WTC11 (cell line): ENCODE results near the gene CDS1. TPM values are rescaled to one million over a fixed set of nuclear protein-coding genes. Genes with fewer than 3 reads are reported as not detected.

ENCODE experiments used
- ATAC-seq: fragments of 200-7000 bp; cut with Tn5 transposase; 2 replicates; pipeline ENCODE4 v1.10.0; 2021; ENCODE audit warnings: mild to moderate bottlenecking, moderate library complexity
- CTCF ChIA-PET: fragments of 300-600 bp; sonication (Branson Sonifier 250); formaldehyde crosslinking; loops from one replicate; lab custom pipeline; 2021; ENCODE audit warnings: antibody characterized with exemption; lab: Charles Lee
- POLR2A ChIA-PET: fragments of 350-600 bp; sonication (Branson Sonifier 250); formaldehyde crosslinking; loops from one replicate; lab custom pipeline; 2021; ENCODE audit warnings: antibody characterized with exemption; lab: Charles Lee
- DNase-seq: peaks from one replicate; pipeline ENCODE4 v3.0.0; 2021; ENCODE audit warnings: low spot score
- H3K27ac Mint-ChIP-seq: 2 replicates; pipeline ENCODE4 v1.8.0; 2021; ENCODE audit warnings: mixed read lengths
- H3K27me3 Mint-ChIP-seq: 2 replicates; pipeline ENCODE4 v1.8.0; 2021; ENCODE audit warnings: low read depth, mild to moderate bottlenecking, moderate library complexity, mixed read lengths
- H3K36me3 Mint-ChIP-seq: 2 replicates; pipeline ENCODE4 v1.8.0; 2021; ENCODE audit warnings: mixed read lengths
- H3K4me1 Mint-ChIP-seq: 2 replicates; pipeline ENCODE4 v1.8.0; 2022; ENCODE audit warnings: mixed read lengths
- H3K4me3 Mint-ChIP-seq: 2 replicates; pipeline ENCODE4 v1.8.0; 2021; ENCODE audit warnings: mild to moderate bottlenecking, moderate library complexity, mixed read lengths
- H3K9me3 Mint-ChIP-seq: 2 replicates; pipeline ENCODE4 v1.8.0; 2021; ENCODE audit warnings: mixed read lengths
- ATF1 ChIP-seq: sonication (generic); formaldehyde crosslinking; IDR thresholded peaks from 2 replicates; pipeline ENCODE4 v1.8.1; 2023; ENCODE audit warnings: mild to moderate bottlenecking, moderate library complexity, missing genetic modification reagents
- CBFB ChIP-seq: sonication (generic); formaldehyde crosslinking; IDR thresholded peaks from 2 replicates; pipeline ENCODE4 v1.8.1; 2022; ENCODE audit warnings: mild to moderate bottlenecking, low read depth, missing genetic modification reagents
- CDX4 ChIP-seq: fragments of 250-450 bp; sonication (Bioruptor Pico); IDR thresholded peaks from 2 replicates; pipeline ENCODE4 v1.9.0; 2021; ENCODE audit warnings: moderate library complexity, mild to moderate bottlenecking, inconsistent platforms, borderline replicate concordance
- CREM ChIP-seq: sonication (generic); formaldehyde crosslinking; IDR thresholded peaks from 2 replicates; pipeline ENCODE4 v1.8.1; 2022; ENCODE audit warnings: mild to moderate bottlenecking, missing genetic modification reagents, moderate library complexity
- CTCF ChIP-seq: fragments of 200-600 bp; IDR thresholded peaks from 2 replicates; pipeline ENCODE4 v1.8.0; 2022; ENCODE audit warnings: antibody characterized with exemption
- E2F5 ChIP-seq: sonication (generic); formaldehyde crosslinking; IDR thresholded peaks from 2 replicates; pipeline ENCODE4 v1.8.1; 2022; ENCODE audit warnings: mild to moderate bottlenecking, moderate library complexity, missing genetic modification reagents
- ERG ChIP-seq: fragments of 250-450 bp; sonication (Bioruptor Pico); IDR thresholded peaks from 2 replicates; pipeline ENCODE4 v1.8.0; 2021; ENCODE audit warnings: mild to moderate bottlenecking
- ESRRA ChIP-seq: sonication (generic); formaldehyde crosslinking; IDR thresholded peaks from 2 replicates; pipeline ENCODE4 v1.8.1; 2022; ENCODE audit warnings: mild to moderate bottlenecking, missing genetic modification reagents, borderline replicate concordance
- FOXK1 ChIP-seq: sonication (generic); formaldehyde crosslinking; IDR thresholded peaks from 2 replicates; pipeline ENCODE4 v1.8.0; 2022; ENCODE audit warnings: mild to moderate bottlenecking, moderate library complexity, missing genetic modification reagents
- GTF2I ChIP-seq: fragments of 250-450 bp; sonication (Bioruptor Pico); conservative IDR thresholded peaks from 2 replicates; pipeline ENCODE4 v1.4.0; 2021; ENCODE audit warnings: mild to moderate bottlenecking
- NFATC4 ChIP-seq: fragments of 250-450 bp; sonication (Bioruptor Pico); IDR thresholded peaks from 2 replicates; pipeline ENCODE4 v1.9.0; 2021; ENCODE audit warnings: mild to moderate bottlenecking
- RORB ChIP-seq: fragments of 250-450 bp; sonication (Bioruptor Pico); IDR thresholded peaks from 2 replicates; pipeline ENCODE4 v1.9.0; 2021; ENCODE audit warnings: mild to moderate bottlenecking
- SMAD4 ChIP-seq: sonication (generic); formaldehyde crosslinking; IDR thresholded peaks from 2 replicates; pipeline ENCODE4 v1.8.0; 2022; ENCODE audit warnings: mild to moderate bottlenecking, missing genetic modification reagents
- TCF7 ChIP-seq: sonication (generic); formaldehyde crosslinking; IDR thresholded peaks from 2 replicates; pipeline ENCODE4 v1.8.0; 2022; ENCODE audit warnings: mild to moderate bottlenecking, low read depth, missing genetic modification reagents, moderate library complexity
- TEAD4 ChIP-seq: sonication (generic); formaldehyde crosslinking; IDR thresholded peaks from 2 replicates; pipeline ENCODE4 v1.8.0; 2022; ENCODE audit warnings: mild to moderate bottlenecking, missing genetic modification reagents
- TP53 ChIP-seq: sonication (generic); formaldehyde crosslinking; IDR thresholded peaks from 2 replicates; pipeline ENCODE4 v1.8.1; 2023; ENCODE audit warnings: mild to moderate bottlenecking, missing genetic modification reagents
- ZBTB21 ChIP-seq: sonication (generic); formaldehyde crosslinking; IDR thresholded peaks from 2 replicates; pipeline ENCODE4 v1.8.1; 2023; ENCODE audit warnings: mild to moderate bottlenecking, missing genetic modification reagents, borderline replicate concordance
- ZNF121 ChIP-seq: sonication (generic); formaldehyde crosslinking; IDR thresholded peaks from 2 replicates; pipeline ENCODE4 v1.8.0; 2023; ENCODE audit warnings: missing genetic modification reagents
- ZNF219 ChIP-seq: sonication (generic); formaldehyde crosslinking; IDR thresholded peaks from 2 replicates; pipeline ENCODE4 v1.8.0; 2023; ENCODE audit warnings: missing genetic modification reagents, mild to moderate bottlenecking, borderline replicate concordance
- ZNF416 ChIP-seq: fragments of 250-450 bp; sonication (Bioruptor Pico); IDR thresholded peaks from 2 replicates; pipeline ENCODE4 v1.9.0; 2021; ENCODE audit warnings: mild to moderate bottlenecking, inconsistent platforms
- ZNF423 ChIP-seq: fragments of 250-450 bp; sonication (Bioruptor Pico); IDR thresholded peaks from 2 replicates; pipeline ENCODE4 v2.1.2; 2022; ENCODE audit warnings: mild to moderate bottlenecking, moderate library complexity
- ZSCAN18 ChIP-seq: fragments of 250-450 bp; sonication (Bioruptor Pico); IDR thresholded peaks from 2 replicates; pipeline ENCODE4 v2.1.2; 2022; ENCODE audit warnings: mild to moderate bottlenecking, moderate library complexity
- total RNA-seq: library from RNA; stranded (reverse); gene quantifications from 3 replicates; pipeline ENCODE4 v1.2.3, GENCODE V29; 2021
- TF ChIP-seq, protein P1 (sequence below): sonication (generic); formaldehyde crosslinking; IDR thresholded peaks from 2 replicates; pipeline ENCODE4 v1.8.0; 2022; ENCODE audit warnings: mild to moderate bottlenecking, missing genetic modification reagents
- TF ChIP-seq, protein P2 (sequence below): sonication (generic); formaldehyde crosslinking; IDR thresholded peaks from 2 replicates; pipeline ENCODE4 v1.8.1; 2023; ENCODE audit warnings: mild to moderate bottlenecking, missing genetic modification reagents, moderate library complexity

The CDS1 gene
- total RNA-seq, 1 experiment from 2014 or later = 18.3 TPM

GRCh38 chr4:84673475-84674240 lies 90.7 kb downstream of the CDS1 start:
- H3K4me1 Mint-ChIP-seq = no peaks in the 10 kb centered on the region
- TF ChIP-seq TCF7 = no peak
- TF ChIP-seq ZNF416 (CRISPR knock-in tag) = no peak
- no peak for TF ChIP-seq ESRRA (CRISPR knock-in tag)
- TF ChIP-seq FOXK1 (CRISPR knock-in tag) = no peak
- TF ChIP-seq ZNF423 = no peak
- TF ChIP-seq CBFB (CRISPR knock-in tag) = no peak
- no peak for TF ChIP-seq ZSCAN18 (CRISPR knock-in tag)
- no peak for TF ChIP-seq ZNF219 (CRISPR knock-in tag)
- TF ChIP-seq ZBTB21 (CRISPR knock-in tag) = no peak
- no peak for TF ChIP-seq E2F5 (CRISPR knock-in tag)
- TF ChIP-seq CREM (CRISPR knock-in tag) = no peak
- no peak for TF ChIP-seq TP53
- TF ChIP-seq, protein P1, sequence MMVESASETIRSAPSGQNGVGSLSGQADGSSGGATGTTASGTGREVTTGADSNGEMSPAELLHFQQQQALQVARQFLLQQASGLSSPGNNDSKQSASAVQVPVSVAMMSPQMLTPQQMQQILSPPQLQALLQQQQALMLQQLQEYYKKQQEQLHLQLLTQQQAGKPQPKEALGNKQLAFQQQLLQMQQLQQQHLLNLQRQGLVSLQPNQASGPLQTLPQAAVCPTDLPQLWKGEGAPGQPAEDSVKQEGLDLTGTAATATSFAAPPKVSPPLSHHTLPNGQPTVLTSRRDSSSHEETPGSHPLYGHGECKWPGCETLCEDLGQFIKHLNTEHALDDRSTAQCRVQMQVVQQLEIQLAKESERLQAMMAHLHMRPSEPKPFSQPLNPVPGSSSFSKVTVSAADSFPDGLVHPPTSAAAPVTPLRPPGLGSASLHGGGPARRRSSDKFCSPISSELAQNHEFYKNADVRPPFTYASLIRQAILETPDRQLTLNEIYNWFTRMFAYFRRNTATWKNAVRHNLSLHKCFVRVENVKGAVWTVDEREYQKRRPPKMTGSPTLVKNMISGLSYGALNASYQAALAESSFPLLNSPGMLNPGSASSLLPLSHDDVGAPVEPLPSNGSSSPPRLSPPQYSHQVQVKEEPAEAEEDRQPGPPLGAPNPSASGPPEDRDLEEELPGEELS (CRISPR knock-in tag) = no peak
- no peak for TF ChIP-seq ERG (CRISPR knock-in tag)
- TF ChIP-seq CTCF = no peak
- TF ChIP-seq CDX4 (CRISPR knock-in tag) = no peak
- no peaks in the 10 kb centered on the region for H3K27me3 Mint-ChIP-seq
- H3K9me3 Mint-ChIP-seq = no peaks in the 10 kb centered on the region
- DNase-seq (no peak), ATAC-seq (no peak)
- H3K36me3 Mint-ChIP-seq = peaks cover 40% of the 10 kb centered on the region
- H3K27ac Mint-ChIP-seq = no peak overlapping the region
- H3K4me3 Mint-ChIP-seq = no peak overlapping the region
- ChIA-PET POLR2A (no interaction called here), CTCF (no interaction called here)

DNA sequence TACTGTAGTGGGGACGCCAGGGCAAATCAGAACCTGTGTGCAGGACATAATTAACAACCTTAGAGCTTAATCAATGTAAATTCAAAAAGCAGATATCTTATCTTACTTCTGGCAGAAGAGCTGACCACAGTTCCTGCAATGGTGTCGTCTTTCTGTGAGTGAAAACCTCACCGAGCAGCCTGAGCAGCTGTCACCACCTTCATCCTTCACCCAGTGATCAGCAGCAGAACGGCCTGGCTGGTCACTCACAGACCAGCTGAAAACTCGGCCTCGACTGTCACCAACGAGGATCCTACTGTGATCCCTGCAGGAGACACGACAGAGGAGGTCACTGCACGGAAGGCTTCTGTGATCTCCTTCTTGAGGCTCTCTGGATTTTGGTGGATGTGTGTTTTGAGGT lies 94.2 kb downstream of the CDS1 start:
- Mint-ChIP-seq H3K4me3 (no peak overlapping the region), H3K36me3 (peaks cover 54% of the 10 kb centered on the region), H3K27me3 (no peaks in the 10 kb centered on the region), H3K9me3 (no peaks in the 10 kb centered on the region), H3K4me1 (peaks cover 7% of the 10 kb centered on the region), H3K27ac (no peak overlapping the region)
- ChIA-PET CTCF (no interaction called here), POLR2A (interaction anchor here (1.0 kb wide), 1 partner anchor 50 kb away, joined by 3 read pairs; no protein-coding TSS in a partner anchor)
- no peak for DNase-seq
- ATAC-seq = no peak
- TF ChIP-seq SMAD4 (CRISPR knock-in tag) (no peak), ATF1 (CRISPR knock-in tag) (no peak), NFATC4 (CRISPR knock-in tag) (no peak), ZNF121 (CRISPR knock-in tag) (no peak), ZNF219 (CRISPR knock-in tag) (no peak), TP53 (no peak), CTCF (no peak), TEAD4 (no peak), RORB (CRISPR knock-in tag) (no peak), ZNF423 (no peak), GTF2I (CRISPR knock-in tag) (no peak)
- TF ChIP-seq, protein P2, sequence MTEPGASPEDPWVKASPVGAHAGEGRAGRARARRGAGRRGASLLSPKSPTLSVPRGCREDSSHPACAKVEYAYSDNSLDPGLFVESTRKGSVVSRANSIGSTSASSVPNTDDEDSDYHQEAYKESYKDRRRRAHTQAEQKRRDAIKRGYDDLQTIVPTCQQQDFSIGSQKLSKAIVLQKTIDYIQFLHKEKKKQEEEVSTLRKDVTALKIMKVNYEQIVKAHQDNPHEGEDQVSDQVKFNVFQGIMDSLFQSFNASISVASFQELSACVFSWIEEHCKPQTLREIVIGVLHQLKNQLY (CRISPR knock-in tag) = no peak
